NCI-H345 treated with DMSO at 0.1 percent for 48 hours (cell line): ENCODE measurements around the gene CNOT8.
"Not testable (repeated sequence)": the region's sequence is repeated elsewhere in the genome, so short reads cannot be mapped to it uniquely, and the experiment has no call there.

Experiments
- DNase-seq: peaks from one replicate; lab custom pipeline; 2025; ENCODE audit not compliant: unreplicated experiment; lab: John Stamatoyannopoulos, UW

CNOT8 gene

DNA sequence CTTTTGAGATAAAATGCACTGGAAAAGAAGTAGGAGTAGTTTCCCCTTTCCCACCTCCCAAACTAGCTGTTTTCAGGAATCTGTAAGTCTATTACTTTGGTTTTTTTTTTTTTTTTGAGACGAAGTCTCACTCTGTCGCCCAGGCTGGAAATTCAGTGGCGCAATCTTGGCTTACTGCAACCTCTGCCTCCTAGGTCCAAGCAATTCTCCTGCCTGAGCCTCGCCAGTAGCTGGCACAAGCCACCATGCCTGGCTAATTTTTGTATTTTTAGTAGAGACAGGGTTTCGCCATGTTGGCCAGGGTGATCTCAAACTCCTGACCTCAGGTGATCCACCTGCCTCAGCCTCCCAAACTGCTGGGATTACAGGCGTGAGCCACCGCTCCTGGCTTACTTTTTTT is 47.2 kb downstream of the CNOT8 start:
- not testable (repeated sequence) for DNase-seq

GRCh38 chr5:154916874-154917273 is 58.4 kb downstream of the CNOT8 start:
- DNase-seq, result no peak

DNA sequence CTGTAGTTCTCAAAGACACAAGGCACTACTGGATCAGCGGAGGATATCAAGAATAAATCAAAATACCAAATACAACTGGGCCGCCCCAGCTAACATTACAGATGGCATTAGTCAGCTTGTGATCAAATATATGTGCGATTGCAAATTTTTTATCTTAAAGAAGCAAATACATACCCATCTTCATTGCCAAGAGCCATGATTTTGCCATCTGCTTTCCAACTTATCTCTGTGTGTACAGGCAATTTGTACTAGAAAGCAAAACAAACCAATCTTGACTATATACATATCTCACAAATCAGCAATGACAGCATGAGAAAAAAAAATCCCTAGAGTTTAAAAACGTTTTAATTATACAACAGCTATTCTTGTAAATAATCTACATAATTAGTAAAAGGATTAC is 59.3 kb downstream of the CNOT8 start:
- DNase-seq, result no peak

- DNase-seq, result no peak
Observed at GRCh38 chr5:154923441-154924430, 65.3 kb downstream of the CNOT8 start.
